Fibroblast of mammary gland (primary cell): ENCODE results near the gene LAMB3.

Experiments used
- DNase-seq: peaks from one replicate; pipeline ENCODE4 v3.0.0-alpha.2; 2010; ENCODE audit warnings: low read depth
- H3K4me3 ChIP-seq: 2 replicates; pipeline ENCODE4 v1.5.1; 2011; ENCODE audit warnings: low read depth, mild to moderate bottlenecking, low read length, moderate library complexity; ENCODE audit not compliant: control insufficient read depth
- TF ChIP-seq, protein P1 (sequence below): conservative IDR thresholded peaks from 2 replicates; pipeline ENCODE4 v1.5.1; 2011; ENCODE audit warnings: low read depth, low read length, inconsistent platforms; ENCODE audit not compliant: control insufficient read depth, insufficient read depth

Gene LAMB3

DNA sequence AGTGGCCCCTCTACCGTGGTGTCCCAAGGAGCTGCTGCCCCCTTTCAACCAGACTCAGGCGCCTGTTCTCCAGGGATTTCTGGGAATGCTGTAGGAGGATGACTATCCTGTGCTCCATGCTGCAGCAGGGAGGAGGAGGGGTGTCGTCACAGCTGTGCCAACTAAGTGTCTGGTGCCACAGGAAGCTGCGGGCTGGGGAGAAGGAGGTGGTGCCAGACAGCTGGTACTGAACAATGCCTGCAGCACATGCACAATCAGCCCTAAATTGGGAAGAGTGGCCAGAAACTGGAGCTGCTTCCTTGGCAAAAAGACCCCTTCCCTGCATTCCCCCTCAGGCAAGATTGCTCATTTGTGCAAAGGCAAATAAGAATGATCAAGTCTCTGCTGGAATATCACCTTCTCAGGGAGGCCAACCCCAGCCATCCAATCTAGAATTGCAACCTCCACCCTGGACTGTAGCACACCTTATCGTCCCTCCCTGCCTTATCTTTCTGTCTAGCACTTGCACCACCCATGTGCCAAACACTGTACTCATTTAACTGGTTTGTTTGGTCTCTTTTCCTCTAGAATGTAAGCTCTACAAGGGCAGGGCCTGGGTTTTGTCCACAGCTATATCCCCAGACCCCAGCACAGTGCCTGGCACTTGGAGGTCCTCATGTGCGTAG, 33.3 kb downstream of the LAMB3 start:
- TF ChIP-seq, protein P1, sequence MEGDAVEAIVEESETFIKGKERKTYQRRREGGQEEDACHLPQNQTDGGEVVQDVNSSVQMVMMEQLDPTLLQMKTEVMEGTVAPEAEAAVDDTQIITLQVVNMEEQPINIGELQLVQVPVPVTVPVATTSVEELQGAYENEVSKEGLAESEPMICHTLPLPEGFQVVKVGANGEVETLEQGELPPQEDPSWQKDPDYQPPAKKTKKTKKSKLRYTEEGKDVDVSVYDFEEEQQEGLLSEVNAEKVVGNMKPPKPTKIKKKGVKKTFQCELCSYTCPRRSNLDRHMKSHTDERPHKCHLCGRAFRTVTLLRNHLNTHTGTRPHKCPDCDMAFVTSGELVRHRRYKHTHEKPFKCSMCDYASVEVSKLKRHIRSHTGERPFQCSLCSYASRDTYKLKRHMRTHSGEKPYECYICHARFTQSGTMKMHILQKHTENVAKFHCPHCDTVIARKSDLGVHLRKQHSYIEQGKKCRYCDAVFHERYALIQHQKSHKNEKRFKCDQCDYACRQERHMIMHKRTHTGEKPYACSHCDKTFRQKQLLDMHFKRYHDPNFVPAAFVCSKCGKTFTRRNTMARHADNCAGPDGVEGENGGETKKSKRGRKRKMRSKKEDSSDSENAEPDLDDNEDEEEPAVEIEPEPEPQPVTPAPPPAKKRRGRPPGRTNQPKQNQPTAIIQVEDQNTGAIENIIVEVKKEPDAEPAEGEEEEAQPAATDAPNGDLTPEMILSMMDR, result no peak
- no peak overlapping the region for H3K4me3 ChIP-seq
- no peak for DNase-seq

DNA sequence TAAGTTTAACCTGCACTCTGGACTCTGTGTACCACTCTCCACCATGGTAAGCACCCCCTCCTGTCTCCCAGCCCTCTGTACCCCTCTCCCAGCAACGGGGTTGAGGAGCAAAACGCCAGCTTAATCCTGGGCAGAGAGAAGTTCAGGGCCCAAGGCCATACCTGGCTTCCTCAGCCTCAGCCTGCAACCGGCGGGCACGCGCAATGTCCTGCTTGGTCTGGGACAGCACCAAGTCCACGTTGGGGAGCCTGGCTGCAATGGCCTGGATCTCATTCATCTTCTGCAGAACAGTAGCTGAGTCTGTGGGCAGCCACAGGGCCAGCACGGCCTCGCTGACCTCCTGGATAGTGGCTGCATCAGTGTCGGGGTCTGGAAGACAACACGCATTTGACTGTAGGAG, 33.9 kb downstream of the LAMB3 start:
- DNase-seq, result no peak
- TF ChIP-seq, protein P1, result no peak
- no peak overlapping the region for H3K4me3 ChIP-seq

DNA sequence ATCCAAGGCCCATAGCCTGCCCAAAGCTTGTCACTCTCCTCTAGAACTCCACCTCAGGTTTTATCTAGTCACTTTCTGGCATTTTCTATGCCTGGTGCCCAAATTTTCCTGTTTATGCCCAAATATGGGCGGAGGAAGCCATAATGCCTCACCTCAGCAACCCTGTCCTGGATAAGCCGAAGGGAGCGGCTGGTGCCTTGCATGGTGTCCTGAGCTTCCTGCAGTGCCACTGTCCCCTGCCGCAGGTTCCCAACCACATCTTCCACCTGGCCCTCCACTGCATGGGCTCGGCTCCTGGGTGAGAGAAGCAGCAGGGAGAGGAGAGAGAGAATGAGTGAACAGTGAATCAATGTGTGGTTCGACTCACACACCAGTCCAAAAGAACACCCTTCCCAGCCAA, 34.5 kb downstream of the LAMB3 start:
- no peak for DNase-seq
- no peak overlapping the region for H3K4me3 ChIP-seq
- TF ChIP-seq, protein P1, result no peak

DNA sequence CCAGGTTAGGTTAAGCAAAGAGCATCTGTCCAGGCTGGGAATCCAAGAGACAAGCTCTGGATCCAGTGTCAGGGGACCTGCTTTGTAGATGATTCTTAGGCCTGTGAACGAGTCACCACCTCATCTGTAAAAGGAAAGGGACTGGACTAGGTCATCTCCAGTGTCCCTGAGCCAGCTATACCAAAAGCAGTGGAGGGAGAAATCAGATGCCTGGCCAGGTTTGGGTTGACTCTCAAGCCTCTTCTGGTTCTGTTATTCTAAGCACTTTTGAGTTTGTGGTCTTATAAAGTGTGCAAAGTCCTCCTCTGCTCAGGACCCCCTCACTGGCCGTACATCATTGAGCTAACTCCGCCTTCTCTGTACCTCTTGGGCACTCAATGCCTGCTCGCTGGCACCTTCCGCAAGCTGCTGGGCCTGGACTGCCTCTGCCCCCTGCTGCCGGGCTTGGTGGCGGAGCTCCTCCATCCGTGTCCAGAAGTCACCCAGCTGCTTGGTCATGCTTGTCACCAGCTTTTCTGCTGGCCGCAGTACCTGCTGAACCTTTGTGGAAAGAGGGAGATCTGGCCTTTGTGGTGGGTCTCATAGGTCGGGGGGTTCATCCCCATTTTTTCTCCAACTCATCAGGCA, 35.1 kb downstream of the LAMB3 start:
- TF ChIP-seq, protein P1, result no peak
- no peak overlapping the region for H3K4me3 ChIP-seq
- no peak for DNase-seq

DNA sequence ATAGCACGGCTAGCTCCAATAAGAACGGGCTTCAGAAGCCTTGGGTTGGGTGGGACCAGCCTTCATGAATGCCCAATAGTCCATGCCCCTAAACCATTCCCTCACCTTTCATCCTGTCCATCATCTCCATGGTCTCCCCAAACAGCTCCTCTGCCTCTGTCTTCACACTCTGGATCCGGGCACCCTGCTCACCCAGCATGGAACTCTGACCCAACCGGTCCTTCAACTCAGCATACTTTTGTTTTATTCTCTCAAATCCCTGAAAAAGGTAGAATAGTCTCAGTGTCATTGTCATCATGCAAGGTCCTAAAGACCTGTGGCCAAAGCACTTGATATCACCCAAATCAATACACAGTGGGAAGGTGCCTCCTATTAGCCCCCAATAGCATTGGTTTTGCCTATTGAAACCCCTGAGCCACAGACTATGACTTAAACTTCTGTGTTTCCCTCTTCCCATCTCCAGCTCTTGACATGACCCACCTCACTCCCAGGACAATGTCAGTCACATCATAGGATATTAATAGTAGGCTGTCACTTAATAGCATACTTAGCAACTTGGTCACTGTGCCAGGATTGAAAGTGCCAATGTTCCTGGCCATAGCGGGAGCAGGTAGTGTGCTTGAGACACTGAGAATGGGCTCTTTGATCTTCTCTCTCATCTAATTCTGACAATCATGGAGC, 35.7 kb downstream of the LAMB3 start:
- DNase-seq, result no peak
- TF ChIP-seq, protein P1, result no peak
- no peak overlapping the region for H3K4me3 ChIP-seq

DNA sequence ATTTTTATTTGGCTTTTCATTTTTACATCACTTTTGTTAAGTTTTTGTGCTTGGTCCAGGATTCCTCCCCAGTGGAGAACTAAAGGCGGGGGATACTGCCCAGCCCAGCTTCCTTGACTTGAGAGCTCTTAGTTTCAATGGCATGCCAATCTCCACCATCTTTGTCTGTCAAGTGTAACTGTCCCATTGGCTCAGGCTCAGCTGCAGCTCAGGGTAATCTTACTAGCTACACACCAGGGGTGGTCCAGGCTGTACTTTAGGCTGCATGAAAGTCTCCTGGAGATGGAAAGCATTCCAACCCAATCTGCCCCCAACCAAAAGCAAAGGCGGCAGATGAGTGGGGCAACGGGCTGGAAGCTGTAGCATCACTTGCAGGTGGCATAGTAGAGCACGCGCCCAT, 37.3 kb downstream of the LAMB3 start:
- TF ChIP-seq, protein P1, result no peak
- H3K4me3 ChIP-seq, result no peak overlapping the region
- DNase-seq, result no peak
